HL-60 (cell line): Measurements from ENCODE around the gene PARN.

Experiments used
- CTCF ChIP-seq: IDR thresholded peaks from one replicate; pipeline ENCODE4 v1.5.1; 2011; ENCODE audit warnings: low read length, control low read depth, inconsistent platforms; ENCODE audit not compliant: insufficient read depth
- GABPA ChIP-seq: IDR thresholded peaks from 2 replicates; pipeline ENCODE4 v1.6.1; 2012; ENCODE audit warnings: low read depth
- REST ChIP-seq: IDR thresholded peaks from 2 replicates; pipeline ENCODE4 v1.6.1; 2012; ENCODE audit warnings: low read depth; ENCODE audit not compliant: insufficient replicate concordance

GRCh38 chr16:14418795-14419225, 211.2 kb downstream of the PARN start:
- no peak for TF ChIP-seq CTCF
- no peak for TF ChIP-seq GABPA
- no peak for TF ChIP-seq REST
